ENCODE measurements around the gene CD79A. TPM values are rescaled to one million over a fixed set of nuclear protein-coding genes. Genes with fewer than 3 reads are reported as not detected.

CD79A gene
- polyA plus RNA-seq, 3 donors = 0.39 to 1.1 (median 0.81) TPM

GRCh38 chr19:41883463-41883820 is 6.4 kb downstream of the CD79A start:
- no peak for DNase-seq

DNA sequence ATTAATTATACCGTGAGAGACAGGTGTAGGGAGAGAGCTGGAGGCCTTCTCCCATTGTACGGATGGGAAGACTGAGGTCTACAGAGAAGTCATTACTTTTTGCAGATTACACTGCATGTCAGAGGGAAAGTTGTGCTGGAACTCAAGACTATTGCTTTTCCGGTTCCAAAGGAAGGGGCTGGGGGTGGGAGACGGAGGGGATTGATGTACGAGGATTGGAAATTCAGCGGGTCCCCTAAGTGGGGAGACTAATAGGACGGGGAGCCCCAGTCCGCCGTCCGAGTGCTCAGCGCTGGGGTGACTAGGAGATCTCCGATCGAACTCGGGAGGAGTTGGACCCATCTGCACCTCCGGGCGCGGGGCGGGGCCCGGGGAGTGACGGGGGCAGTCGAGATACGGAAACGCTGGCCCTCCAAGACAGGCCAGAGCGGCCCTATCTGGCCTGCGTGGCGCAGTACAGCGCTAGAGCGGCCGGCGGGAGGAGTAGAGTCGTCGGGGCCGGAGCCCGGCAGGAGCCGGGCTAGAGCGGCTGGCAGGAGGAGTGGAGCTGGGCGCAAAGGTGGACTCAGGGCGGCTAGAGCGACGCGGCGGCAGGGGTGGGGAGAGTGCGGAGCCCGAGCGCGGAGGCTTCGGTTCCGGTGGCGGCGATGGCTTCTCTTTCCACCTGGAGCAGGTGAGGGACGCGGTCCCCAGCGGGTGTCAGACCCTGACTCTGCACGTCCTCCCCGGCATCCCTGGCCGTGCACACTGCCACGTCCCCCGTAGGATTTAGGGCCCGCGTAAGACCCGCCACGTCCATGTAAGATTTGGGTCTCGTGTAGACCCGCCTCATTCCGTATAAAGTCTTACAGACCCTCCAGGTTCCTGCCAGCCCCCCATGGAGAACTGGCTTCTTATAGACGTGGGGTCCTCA is 7.0 kb downstream of the CD79A start:
- DNase-seq = peak; percentile 93

GRCh38 chr19:41886761-41887710 is 10.0 kb downstream of the CD79A start:
- DNase-seq = no peak

- DNase-seq = no peak
Observed at GRCh38 chr19:41887711-41888382, 10.8 kb downstream of the CD79A start.

DNA sequence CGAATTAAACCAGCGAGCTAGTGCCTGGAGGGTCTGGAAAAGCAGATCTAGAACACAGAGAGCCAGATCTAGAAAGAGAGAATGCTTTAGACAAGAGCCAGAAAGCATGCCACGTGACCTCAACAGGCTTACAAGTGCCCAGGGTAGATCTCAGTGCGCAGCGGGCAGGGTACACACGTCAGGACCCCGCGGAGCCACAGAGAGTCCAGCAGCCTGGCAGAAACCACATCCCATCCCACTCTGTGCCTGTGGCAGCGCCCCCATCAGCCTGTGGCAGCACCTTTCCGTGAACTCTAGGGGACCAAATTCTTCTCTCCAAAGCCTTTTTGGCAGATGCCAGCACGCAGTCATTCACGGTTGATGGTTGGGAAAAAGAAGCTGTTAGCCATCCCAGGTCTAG is 11.8 kb downstream of the CD79A start:
- no peak for DNase-seq

- DNase-seq = no peak
Observed at GRCh38 chr19:41889896-41890295, 12.8 kb downstream of the CD79A start.

- DNase-seq = no peak
Observed at GRCh38 chr19:41890936-41891335, 13.9 kb downstream of the CD79A start.

DNA sequence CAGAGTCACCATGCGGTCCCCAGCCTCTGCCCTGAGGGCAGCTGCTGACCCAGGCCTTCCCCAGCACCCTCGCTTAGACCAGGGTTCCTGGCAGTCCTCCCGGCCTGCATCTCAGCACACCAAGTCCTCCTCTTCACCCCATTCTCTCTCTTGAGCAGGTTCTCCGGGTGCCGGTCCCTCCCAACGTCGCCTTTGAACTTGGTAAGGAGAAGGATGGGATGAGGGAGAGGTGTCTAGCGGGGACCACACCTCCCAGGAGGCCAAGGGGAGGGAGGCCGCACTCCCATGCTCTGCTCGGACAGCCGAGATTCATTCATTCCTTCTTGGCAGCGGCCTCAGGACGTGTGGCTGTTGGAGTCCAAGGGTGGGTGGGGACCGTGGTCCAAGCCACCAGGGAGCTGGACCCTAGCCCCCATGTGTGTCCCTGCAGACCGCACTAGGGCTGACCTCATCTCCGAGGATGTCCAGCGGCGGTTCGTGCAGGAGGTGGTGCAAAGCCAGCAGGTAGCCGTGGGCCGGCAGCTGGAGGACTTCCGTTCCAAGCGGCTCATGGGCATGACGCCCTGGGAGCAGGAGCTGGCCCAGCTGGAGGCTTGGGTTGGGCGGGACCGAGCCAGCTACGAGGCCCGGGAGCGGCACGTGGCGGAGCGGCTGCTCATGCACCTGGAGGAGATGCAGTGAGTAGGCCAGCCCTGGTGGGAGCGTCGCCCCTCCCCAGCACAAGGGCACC is 15.3 kb downstream of the CD79A start:
- DNase-seq = no peak

- no peak for DNase-seq
Observed at GRCh38 chr19:41893899-41894298, 16.8 kb downstream of the CD79A start.

- no peak for DNase-seq
Observed at GRCh38 chr19:41894350-41894749, 17.3 kb downstream of the CD79A start.

DNA sequence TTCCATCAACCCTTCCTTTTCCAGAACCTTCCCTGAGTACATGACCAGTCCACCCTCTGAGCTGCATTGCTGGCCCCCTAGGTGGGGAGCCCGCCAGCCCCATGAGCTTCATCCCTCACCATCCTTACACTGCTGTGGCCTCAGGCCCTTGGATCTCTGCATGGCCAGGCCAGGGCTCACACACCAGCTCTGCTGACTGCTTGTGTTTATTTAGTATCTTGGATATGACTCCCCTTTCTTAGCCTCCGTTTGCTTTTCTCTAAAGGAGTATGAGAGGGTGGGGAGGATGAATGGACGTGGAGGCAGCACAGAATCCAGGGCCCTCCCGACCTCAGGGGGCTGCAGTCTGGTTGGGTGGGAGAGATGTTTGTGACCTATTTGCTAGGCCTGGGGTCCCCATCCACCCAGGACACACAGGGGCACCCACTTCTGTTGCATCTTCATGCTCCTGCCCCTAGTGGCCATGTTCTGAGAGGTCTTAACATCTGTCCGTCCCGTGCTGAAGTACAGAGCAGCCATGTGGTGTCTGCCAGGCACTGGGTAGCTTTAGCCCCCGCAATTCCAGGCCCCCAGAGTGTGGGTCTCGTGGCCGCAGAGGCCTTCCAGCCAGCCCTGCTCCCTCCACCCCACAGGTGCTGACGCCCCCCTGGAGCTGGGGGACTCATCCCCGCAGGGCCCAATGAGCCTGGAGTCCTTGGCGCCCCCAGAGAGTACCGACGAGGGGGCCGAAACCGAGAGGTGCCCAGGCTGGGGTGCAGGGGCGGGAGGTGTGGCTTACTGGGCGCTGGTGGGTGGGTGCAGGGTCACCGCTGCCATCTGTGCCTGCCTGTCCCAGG is 18.9 kb downstream of the CD79A start:
- DNase-seq = no peak

DNA sequence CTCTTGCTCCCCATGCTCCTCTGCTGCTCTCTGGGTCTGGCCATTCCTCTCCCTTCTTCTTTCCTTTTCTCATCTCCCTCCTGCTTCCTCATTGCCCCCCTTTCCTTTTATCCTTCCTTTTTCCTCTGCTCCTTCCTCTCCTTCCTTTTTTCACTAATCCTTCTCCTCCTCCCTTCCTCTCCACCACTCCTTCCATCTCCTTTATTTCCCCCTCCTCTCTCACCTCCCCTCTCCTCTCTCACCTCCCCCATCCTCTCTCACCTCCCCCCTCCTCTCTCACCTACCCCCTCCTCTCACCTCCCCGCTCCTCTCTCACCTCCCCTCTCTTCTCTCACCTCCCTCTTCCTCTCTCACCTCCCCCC is 19.5 kb downstream of the CD79A start:
- DNase-seq = no peak

- DNase-seq = no peak
Observed at GRCh38 chr19:41897181-41897580, 20.1 kb downstream of the CD79A start.

GRCh38 chr19:41897820-41898219 is 20.7 kb downstream of the CD79A start:
- DNase-seq = no peak

GRCh38 chr19:41898235-41898634 is 21.2 kb downstream of the CD79A start:
- DNase-seq = no peak

DNA sequence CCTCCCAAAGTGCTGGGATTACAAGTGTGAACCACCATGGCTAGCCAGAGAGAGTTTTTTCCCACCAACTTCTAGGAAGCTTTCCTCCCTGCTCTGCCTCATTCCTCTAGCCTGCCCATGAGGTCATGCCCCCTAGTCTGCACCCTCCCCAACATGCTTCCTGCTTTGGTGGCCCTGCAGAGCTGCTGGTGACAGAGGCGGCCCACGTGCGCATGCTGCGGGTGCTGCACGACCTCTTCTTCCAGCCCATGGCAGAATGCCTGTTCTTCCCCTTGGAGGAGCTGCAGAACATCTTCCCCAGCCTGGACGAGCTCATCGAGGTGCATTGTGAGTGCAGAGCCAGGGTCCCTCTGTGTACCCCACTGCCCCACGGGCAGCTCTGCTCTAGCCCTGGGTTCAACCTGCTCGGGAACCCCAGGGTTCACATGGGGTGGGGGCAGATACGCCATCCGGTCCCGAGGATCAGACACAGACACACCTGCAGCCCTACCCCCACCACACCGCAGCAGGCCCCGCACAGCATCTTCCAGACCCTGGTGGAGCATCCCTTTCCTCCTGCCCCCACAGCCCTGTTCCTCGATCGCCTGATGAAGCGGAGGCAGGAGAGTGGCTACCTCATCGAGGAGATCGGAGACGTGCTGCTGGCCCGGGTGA is 24.8 kb downstream of the CD79A start:
- no peak for DNase-seq

DNA sequence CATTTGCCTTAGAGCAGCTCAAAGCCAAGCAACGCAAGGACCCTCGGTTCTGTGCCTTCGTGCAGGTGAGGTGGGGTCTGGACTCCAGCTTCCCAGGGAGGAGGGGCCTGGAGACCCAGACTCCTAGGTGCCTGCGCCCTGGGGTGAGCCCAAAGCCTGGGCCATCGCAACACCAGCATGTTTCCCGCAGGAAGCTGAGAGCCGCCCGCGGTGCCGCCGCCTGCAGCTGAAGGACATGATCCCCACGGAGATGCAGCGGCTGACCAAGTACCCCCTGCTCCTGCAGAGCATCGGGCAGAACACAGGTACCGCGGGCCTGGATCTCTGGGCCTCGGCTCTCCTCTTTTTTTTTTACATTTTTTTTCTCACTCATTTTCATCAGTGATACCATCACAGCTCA is 25.5 kb downstream of the CD79A start:
- DNase-seq = no peak

- no peak for DNase-seq
Observed at GRCh38 chr19:41903193-41903953, 26.3 kb downstream of the CD79A start.

DNA sequence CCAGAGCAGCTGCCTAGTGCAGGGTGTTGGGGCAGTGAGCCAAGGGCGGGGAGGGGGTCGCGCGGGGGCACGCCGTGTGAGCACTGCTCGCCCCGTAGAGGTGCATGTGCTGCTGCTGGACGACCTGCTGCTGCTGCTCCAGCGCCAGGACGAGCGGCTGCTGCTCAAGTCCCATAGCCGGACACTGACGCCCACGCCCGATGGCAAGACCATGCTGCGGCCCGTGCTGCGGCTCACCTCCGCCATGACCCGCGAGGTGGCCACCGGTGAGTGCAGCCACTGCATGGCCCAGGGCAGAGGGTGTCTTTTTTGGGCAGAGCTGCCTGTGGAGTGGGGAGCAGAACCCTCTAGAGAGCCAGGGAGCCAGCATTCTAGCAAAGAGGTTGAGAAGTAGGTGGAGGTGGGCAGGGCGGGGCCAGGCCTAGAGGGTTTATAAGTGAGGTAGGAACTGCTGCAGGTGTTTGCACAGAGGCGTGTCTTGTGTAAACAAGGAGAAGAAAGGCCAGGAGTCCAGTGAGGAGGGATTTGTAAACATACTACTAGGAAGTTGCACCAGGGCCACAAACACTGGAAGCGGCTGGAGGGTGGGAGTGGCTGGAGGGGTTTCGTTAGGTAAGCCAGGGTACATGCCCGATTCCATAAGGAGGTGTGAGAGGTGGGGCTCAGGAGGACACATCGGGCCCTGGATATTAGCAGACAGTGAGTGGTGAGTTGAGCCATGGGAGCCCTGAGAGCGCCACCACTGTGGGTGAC is 27.2 kb downstream of the CD79A start:
- DNase-seq = no peak

Measured in renal pelvis (tissue), 4 donors.